Astrocyte of the cerebellum (primary cell): ENCODE data around the gene RTKN.
"Not testable (repeated sequence)": the region's sequence is repeated elsewhere in the genome, so short reads cannot be mapped to it uniquely, and the experiment has no call there.

Experiments used
- DNase-seq: peaks from one replicate; pipeline ENCODE4 v3.0.0-alpha.2; 2011; ENCODE audit warnings: low read depth
- H3K4me3 ChIP-seq: 2 replicates; pipeline ENCODE4 v1.5.1; 2011; ENCODE audit warnings: mild to moderate bottlenecking, low read depth, low read length, moderate library complexity
- in situ Hi-C: cut with HindIII; loops from 2 replicates; pipeline ENCODE4 v1.10.0; 2017; ENCODE audit warnings: low sequenced_read_pairs
- TF ChIP-seq, protein P1 (sequence below): IDR thresholded peaks from 2 replicates; pipeline ENCODE4 v1.5.1; 2012; ENCODE audit warnings: low read length, low read depth, moderate library complexity, mild to moderate bottlenecking; ENCODE audit errors: missing control alignments

RTKN gene

GRCh38 chr2:74424139-74424992, 17.4 kb downstream of the RTKN start:
- no peak overlapping the region for H3K4me3 ChIP-seq
- in situ Hi-C loops: no loop called here
- TF ChIP-seq, protein P1, sequence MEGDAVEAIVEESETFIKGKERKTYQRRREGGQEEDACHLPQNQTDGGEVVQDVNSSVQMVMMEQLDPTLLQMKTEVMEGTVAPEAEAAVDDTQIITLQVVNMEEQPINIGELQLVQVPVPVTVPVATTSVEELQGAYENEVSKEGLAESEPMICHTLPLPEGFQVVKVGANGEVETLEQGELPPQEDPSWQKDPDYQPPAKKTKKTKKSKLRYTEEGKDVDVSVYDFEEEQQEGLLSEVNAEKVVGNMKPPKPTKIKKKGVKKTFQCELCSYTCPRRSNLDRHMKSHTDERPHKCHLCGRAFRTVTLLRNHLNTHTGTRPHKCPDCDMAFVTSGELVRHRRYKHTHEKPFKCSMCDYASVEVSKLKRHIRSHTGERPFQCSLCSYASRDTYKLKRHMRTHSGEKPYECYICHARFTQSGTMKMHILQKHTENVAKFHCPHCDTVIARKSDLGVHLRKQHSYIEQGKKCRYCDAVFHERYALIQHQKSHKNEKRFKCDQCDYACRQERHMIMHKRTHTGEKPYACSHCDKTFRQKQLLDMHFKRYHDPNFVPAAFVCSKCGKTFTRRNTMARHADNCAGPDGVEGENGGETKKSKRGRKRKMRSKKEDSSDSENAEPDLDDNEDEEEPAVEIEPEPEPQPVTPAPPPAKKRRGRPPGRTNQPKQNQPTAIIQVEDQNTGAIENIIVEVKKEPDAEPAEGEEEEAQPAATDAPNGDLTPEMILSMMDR: no peak
- no peak for DNase-seq

GRCh38 chr2:74423231-74424095, 18.3 kb downstream of the RTKN start:
- TF ChIP-seq, protein P1: no peak
- no peak overlapping the region for H3K4me3 ChIP-seq
- in situ Hi-C loops: no loop called here
- DNase-seq: no peak

DNA sequence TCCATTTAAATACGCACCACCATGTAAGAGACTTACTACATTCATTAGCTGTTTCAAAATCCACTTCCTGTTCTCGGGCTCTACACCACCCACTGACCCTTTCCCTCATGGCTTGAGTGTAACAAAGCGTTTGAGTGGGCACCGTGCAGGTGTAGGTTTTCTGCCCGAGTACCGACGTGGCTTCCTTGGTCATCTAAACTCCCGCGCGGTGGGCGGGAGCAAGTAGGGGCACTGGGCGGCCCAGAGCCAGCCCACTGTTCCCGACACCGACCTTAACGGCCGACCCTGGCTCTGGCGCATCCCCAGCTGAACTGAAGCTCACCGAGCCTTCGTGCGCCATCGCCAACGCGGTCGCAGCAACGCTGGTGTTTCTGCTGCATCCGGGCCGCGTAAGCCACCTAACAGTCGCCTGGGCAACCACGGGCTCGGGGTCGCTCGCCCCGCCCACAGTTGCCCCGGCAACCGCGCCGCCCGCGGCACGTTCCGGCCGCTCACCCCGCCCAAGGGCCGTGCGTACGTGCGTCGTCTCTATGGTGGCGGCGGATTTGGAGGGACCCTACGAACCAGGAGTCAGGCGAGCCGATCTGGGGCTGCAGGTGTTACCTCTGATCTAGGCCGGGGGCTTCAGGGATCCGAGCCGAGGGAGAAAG, 20.4 kb downstream of the RTKN start, which contains the start of the genes C2orf81 and WDR54:
Gene C2orf81, minus strand, starts transcription at position 399 of the 650 bp plus-strand sequence. Its CDS starts 59 bp downstream, at position 340.
Gene WDR54, plus strand, starts transcription at position 510 of the 650 bp plus-strand sequence. CDS start 424 bp downstream, outside the sequence.
- TF ChIP-seq, protein P1: no peak
- peak within 1 kb of the TSS; percentile 86 for H3K4me3 ChIP-seq
- in situ Hi-C loops: no loop called here
- no peak for DNase-seq

DNA sequence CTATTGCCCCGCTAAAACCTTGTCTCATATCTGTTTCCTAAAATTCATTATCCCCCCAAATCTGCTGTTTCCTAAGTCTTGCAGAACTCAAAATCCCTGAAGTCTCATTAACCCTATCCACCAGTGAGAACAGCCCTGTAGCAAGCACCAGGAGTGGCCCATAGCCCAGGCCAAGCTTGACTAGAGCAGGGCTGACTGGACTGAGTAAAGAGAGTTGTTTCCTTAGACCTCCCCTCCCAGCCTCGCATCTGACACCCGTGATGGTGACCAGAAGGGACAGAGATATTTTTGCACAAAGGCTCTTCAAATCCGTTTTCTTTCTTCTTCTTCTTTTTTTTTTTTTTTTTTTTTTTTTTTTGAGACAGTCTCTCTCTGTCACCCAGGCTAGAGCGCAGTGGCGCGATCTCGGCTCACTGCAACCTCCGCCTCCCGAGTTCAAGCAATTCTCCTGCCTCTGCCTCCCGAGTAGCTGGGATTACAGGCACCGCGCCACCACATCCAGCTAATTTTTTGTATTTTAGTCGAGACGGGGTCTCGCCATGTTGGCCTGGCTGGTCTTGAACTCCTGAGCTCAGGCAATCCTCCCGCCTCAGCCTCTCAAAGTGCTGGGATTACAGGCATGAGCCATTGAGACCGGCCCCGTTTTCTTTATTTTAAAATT, 21.2 kb downstream of the RTKN start:
- DNase-seq, in situ Hi-C loops: not testable (repeated sequence)
- peak overlapping the region; percentile 86 for H3K4me3 ChIP-seq

GRCh38 chr2:74420006-74420405, 21.7 kb downstream of the RTKN start:
- H3K4me3 ChIP-seq: no peak overlapping the region
- TF ChIP-seq, protein P1: no peak
- in situ Hi-C loops: no loop called here
- no peak for DNase-seq

DNA sequence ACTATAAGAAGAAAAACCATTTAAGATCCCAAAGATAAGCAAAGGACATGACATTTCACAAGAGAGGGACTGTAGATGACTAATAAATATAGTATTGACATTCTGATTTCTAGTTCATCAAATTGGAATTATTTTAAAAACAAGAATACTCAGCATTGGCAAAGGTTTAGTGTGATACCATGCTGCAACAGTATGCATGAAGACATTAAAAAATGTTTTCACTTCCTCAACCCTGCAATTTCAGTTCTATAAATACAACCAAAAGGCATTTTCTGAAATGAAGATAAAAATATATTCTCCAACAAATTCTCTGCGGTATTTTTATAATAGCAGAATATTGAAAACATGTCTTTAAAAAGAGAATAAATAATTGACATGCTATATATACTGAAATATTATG, 22.4 kb downstream of the RTKN start:
- in situ Hi-C loops: no loop called here
- H3K4me3 ChIP-seq: no peak overlapping the region
- no peak for DNase-seq
- TF ChIP-seq, protein P1: no peak
